TTC549 (cell line): ENCODE data around the gene ARHGAP22.

Source experiments
- FAIRE-seq: peaks from 2 replicates; lab custom pipeline; 2012; peaks lifted over from hg19 to GRCh38; lab: Jason Lieb, UNC

Gene ARHGAP22

GRCh38 chr10:48526846-48527505 lies 77.9 kb downstream of the ARHGAP22 start:
- FAIRE-seq, result no peak

- FAIRE-seq, result no peak
Measured at GRCh38 chr10:48526011-48526821, 78.7 kb downstream of the ARHGAP22 start.

GRCh38 chr10:48525113-48525512 lies 79.8 kb downstream of the ARHGAP22 start:
- no peak for FAIRE-seq

- FAIRE-seq, result no peak
Measured at GRCh38 chr10:48523820-48524758, 80.8 kb downstream of the ARHGAP22 start.

- no peak for FAIRE-seq
Measured at GRCh38 chr10:48523212-48523819, 81.6 kb downstream of the ARHGAP22 start.

- no peak for FAIRE-seq
Measured at GRCh38 chr10:48522011-48522765, 82.7 kb downstream of the ARHGAP22 start.

GRCh38 chr10:48520594-48520993 lies 84.3 kb downstream of the ARHGAP22 start:
- no peak for FAIRE-seq

GRCh38 chr10:48520184-48520506 lies 84.7 kb downstream of the ARHGAP22 start:
- FAIRE-seq, result no peak

GRCh38 chr10:48519481-48520183 lies 85.2 kb downstream of the ARHGAP22 start:
- FAIRE-seq, result no peak

- no peak for FAIRE-seq
Measured at GRCh38 chr10:48518986-48519385, 85.9 kb downstream of the ARHGAP22 start.

GRCh38 chr10:48517911-48518811 lies 86.7 kb downstream of the ARHGAP22 start:
- no peak for FAIRE-seq

- no peak for FAIRE-seq
Measured at GRCh38 chr10:48517482-48517881, 87.4 kb downstream of the ARHGAP22 start.

GRCh38 chr10:48516911-48517310 lies 88.0 kb downstream of the ARHGAP22 start:
- FAIRE-seq, result no peak

- no peak for FAIRE-seq
Measured at GRCh38 chr10:48514916-48515315, 90.0 kb downstream of the ARHGAP22 start.

- FAIRE-seq, result no peak
Measured at GRCh38 chr10:48514255-48514654, 90.6 kb downstream of the ARHGAP22 start.

- no peak for FAIRE-seq
Measured at GRCh38 chr10:48512861-48513260, 92.0 kb downstream of the ARHGAP22 start.

- no peak for FAIRE-seq
Measured at GRCh38 chr10:48511875-48512231, 93.0 kb downstream of the ARHGAP22 start.

GRCh38 chr10:48511066-48511874 lies 93.6 kb downstream of the ARHGAP22 start:
- FAIRE-seq, result no peak
